Measurements from ENCODE around the gene STIM2.

DNA sequence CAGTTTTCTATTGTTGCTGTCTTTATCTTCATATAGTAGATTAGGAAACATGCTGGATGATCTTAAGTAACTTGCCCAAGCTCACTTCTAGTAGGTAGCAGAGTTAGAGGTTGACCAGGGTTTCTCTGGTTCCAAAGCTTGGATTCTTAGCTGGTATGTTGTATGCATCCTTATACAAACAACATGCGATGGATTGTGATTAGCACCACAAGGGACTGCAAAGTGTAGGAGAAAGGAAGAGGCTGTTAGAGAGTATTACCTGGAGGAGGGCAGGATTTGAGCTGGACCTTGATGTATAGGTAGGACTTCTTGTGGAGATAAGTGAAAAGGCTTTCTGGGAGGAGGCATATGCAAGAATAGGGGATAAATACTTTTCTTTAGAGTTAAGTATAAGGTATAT lies 5.6 kb downstream of the STIM2 start:
- TF ChIP-seq, protein P1, sequence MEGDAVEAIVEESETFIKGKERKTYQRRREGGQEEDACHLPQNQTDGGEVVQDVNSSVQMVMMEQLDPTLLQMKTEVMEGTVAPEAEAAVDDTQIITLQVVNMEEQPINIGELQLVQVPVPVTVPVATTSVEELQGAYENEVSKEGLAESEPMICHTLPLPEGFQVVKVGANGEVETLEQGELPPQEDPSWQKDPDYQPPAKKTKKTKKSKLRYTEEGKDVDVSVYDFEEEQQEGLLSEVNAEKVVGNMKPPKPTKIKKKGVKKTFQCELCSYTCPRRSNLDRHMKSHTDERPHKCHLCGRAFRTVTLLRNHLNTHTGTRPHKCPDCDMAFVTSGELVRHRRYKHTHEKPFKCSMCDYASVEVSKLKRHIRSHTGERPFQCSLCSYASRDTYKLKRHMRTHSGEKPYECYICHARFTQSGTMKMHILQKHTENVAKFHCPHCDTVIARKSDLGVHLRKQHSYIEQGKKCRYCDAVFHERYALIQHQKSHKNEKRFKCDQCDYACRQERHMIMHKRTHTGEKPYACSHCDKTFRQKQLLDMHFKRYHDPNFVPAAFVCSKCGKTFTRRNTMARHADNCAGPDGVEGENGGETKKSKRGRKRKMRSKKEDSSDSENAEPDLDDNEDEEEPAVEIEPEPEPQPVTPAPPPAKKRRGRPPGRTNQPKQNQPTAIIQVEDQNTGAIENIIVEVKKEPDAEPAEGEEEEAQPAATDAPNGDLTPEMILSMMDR (conservative IDR thresholded peaks at IDR 0.05): no peak
- no peak for TF ChIP-seq EZH2 (IDR thresholded peaks at IDR 0.05; ENCODE audit: low read depth)

Measured in PC-9 (cell line).